AG09309 (cell line): Measurements from ENCODE around the gene SIDT1.
A peak's percentile ranks its signal among the peaks of the same experiment; 100 is the strongest.

ENCODE experiments used
- DNase-seq: peaks from one replicate; pipeline ENCODE4 v3.0.0-alpha.2; 2010; ENCODE audit warnings: low read depth
- H3K4me3 ChIP-seq: 2 replicates; pipeline ENCODE4 v1.5.1; 2011; ENCODE audit warnings: mild to moderate bottlenecking, low read depth, low read length, moderate library complexity; ENCODE audit not compliant: control insufficient read depth
- CTCF ChIP-seq: IDR thresholded peaks from 2 replicates; pipeline ENCODE4 v1.5.1; 2011; ENCODE audit warnings: mild to moderate bottlenecking, low read depth, low read length, inconsistent platforms; ENCODE audit not compliant: insufficient read depth, control insufficient read depth; ENCODE audit errors: missing control alignments

Gene SIDT1

GRCh38 chr3:113501597-113501996, 30.8 kb upstream of the SIDT1 start:
- no peak for TF ChIP-seq CTCF
- H3K4me3 ChIP-seq: no peak overlapping the region
- DNase-seq: no peak

GRCh38 chr3:113505867-113506266, 26.5 kb upstream of the SIDT1 start:
- no peak overlapping the region for H3K4me3 ChIP-seq
- DNase-seq: no peak
- TF ChIP-seq CTCF: no peak

- TF ChIP-seq CTCF: no peak
- DNase-seq: no peak
- no peak overlapping the region for H3K4me3 ChIP-seq
Measured at GRCh38 chr3:113507501-113508067, 24.8 kb upstream of the SIDT1 start.

GRCh38 chr3:113508966-113509365, 23.4 kb upstream of the SIDT1 start:
- H3K4me3 ChIP-seq: no peak overlapping the region
- no peak for DNase-seq
- TF ChIP-seq CTCF: no peak

GRCh38 chr3:113514265-113514769, 18.0 kb upstream of the SIDT1 start:
- H3K4me3 ChIP-seq: peak overlapping the region; percentile 69
- TF ChIP-seq CTCF: no peak
- no peak for DNase-seq

GRCh38 chr3:113516115-113516505, 16.2 kb upstream of the SIDT1 start:
- no peak for TF ChIP-seq CTCF
- DNase-seq: no peak
- H3K4me3 ChIP-seq: no peak overlapping the region
